ENCODE results near the gene FSIP1.

FSIP1 gene

GRCh38 chr15:39597751-39598185, 184.9 kb downstream of the FSIP1 start:
- H3K9me3 Mint-ChIP-seq = no peaks in the 10 kb centered on the region
- H3K36me3 Mint-ChIP-seq (ENCODE audit: low read depth) = peaks cover 3% of the 10 kb centered on the region
- H3K27me3 Mint-ChIP-seq (ENCODE audit: low read depth) = peaks cover 41% of the 10 kb centered on the region
- H3K4me1 Mint-ChIP-seq (ENCODE audit: low read depth) = peaks cover 4% of the 10 kb centered on the region
- H3K27ac Mint-ChIP-seq = no peak overlapping the region
- H3K4me3 Mint-ChIP-seq = no peak overlapping the region

- Mint-ChIP-seq H3K9me3 (no peaks in the 10 kb centered on the region), H3K36me3 (ENCODE audit: low read depth) (peaks cover 3% of the 10 kb centered on the region), H3K27me3 (ENCODE audit: low read depth) (peaks cover 41% of the 10 kb centered on the region), H3K4me1 (ENCODE audit: low read depth) (peaks cover 4% of the 10 kb centered on the region), H3K27ac (no peak overlapping the region), H3K4me3 (no peak overlapping the region)
These were observed 185.3 kb downstream of the FSIP1 start for GRCh38 chr15:39597336-39597735.

GRCh38 chr15:39596358-39597051, 186.1 kb downstream of the FSIP1 start:
- no peak overlapping the region for H3K4me3 Mint-ChIP-seq
- peaks cover 41% of the 10 kb centered on the region for H3K27me3 Mint-ChIP-seq (ENCODE audit: low read depth)
- no peaks in the 10 kb centered on the region for H3K9me3 Mint-ChIP-seq
- H3K36me3 Mint-ChIP-seq (ENCODE audit: low read depth) = peaks cover 3% of the 10 kb centered on the region
- H3K27ac Mint-ChIP-seq = no peak overlapping the region
- H3K4me1 Mint-ChIP-seq (ENCODE audit: low read depth) = peaks cover 4% of the 10 kb centered on the region

- Mint-ChIP-seq H3K9me3 (no peaks in the 10 kb centered on the region), H3K4me3 (no peak overlapping the region), H3K27me3 (ENCODE audit: low read depth) (peaks cover 35% of the 10 kb centered on the region), H3K4me1 (ENCODE audit: low read depth) (peaks cover 4% of the 10 kb centered on the region), H3K27ac (no peak overlapping the region), H3K36me3 (ENCODE audit: low read depth) (peaks cover 3% of the 10 kb centered on the region)
These were observed 187.1 kb downstream of the FSIP1 start for GRCh38 chr15:39595338-39596221.

GRCh38 chr15:39594446-39595337, 187.9 kb downstream of the FSIP1 start:
- Mint-ChIP-seq H3K9me3 (no peaks in the 10 kb centered on the region), H3K4me3 (no peak overlapping the region), H3K4me1 (ENCODE audit: low read depth) (peaks cover 4% of the 10 kb centered on the region), H3K27ac (no peak overlapping the region), H3K36me3 (ENCODE audit: low read depth) (peaks cover 3% of the 10 kb centered on the region), H3K27me3 (ENCODE audit: low read depth) (peaks cover 31% of the 10 kb centered on the region)

GRCh38 chr15:39593656-39594445, 188.8 kb downstream of the FSIP1 start:
- Mint-ChIP-seq H3K36me3 (ENCODE audit: low read depth) (peaks cover 3% of the 10 kb centered on the region), H3K4me3 (no peak overlapping the region), H3K27me3 (ENCODE audit: low read depth) (peaks cover 23% of the 10 kb centered on the region), H3K4me1 (ENCODE audit: low read depth) (peaks cover 4% of the 10 kb centered on the region), H3K9me3 (no peaks in the 10 kb centered on the region), H3K27ac (no peak overlapping the region)

- Mint-ChIP-seq H3K4me3 (no peak overlapping the region), H3K27ac (no peak overlapping the region), H3K9me3 (no peaks in the 10 kb centered on the region), H3K4me1 (ENCODE audit: low read depth) (peaks cover 4% of the 10 kb centered on the region), H3K27me3 (ENCODE audit: low read depth) (peaks cover 21% of the 10 kb centered on the region), H3K36me3 (ENCODE audit: low read depth) (peaks cover 3% of the 10 kb centered on the region)
These were observed 189.5 kb downstream of the FSIP1 start for GRCh38 chr15:39593071-39593655.

- Mint-ChIP-seq H3K4me1 (ENCODE audit: low read depth) (peaks cover 4% of the 10 kb centered on the region), H3K4me3 (no peak overlapping the region)
These were observed 190.1 kb downstream of the FSIP1 start for GRCh38 chr15:39592500-39592899.

GRCh38 chr15:39591896-39592315, 190.7 kb downstream of the FSIP1 start:
- H3K27ac Mint-ChIP-seq = no peak overlapping the region
- no peak overlapping the region for H3K4me3 Mint-ChIP-seq
- peaks cover 14% of the 10 kb centered on the region for H3K27me3 Mint-ChIP-seq (ENCODE audit: low read depth)
- H3K4me1 Mint-ChIP-seq (ENCODE audit: low read depth) = peaks cover 4% of the 10 kb centered on the region
- no peaks in the 10 kb centered on the region for H3K9me3 Mint-ChIP-seq
- H3K36me3 Mint-ChIP-seq (ENCODE audit: low read depth) = peaks cover 3% of the 10 kb centered on the region

More at GRCh38 chr15:39592500-39592899, 190.1 kb downstream of the FSIP1 start:
- peaks cover 3% of the 10 kb centered on the region for H3K36me3 Mint-ChIP-seq (ENCODE audit: low read depth)
- no peaks in the 10 kb centered on the region for H3K9me3 Mint-ChIP-seq
- H3K27me3 Mint-ChIP-seq (ENCODE audit: low read depth) = peaks cover 14% of the 10 kb centered on the region
- no peak overlapping the region for H3K27ac Mint-ChIP-seq

GRCh38 chr15:39591141-39591895, 191.3 kb downstream of the FSIP1 start:
- Mint-ChIP-seq H3K4me1 (ENCODE audit: low read depth) (peaks cover 4% of the 10 kb centered on the region), H3K27me3 (ENCODE audit: low read depth) (peaks cover 10% of the 10 kb centered on the region), H3K9me3 (no peaks in the 10 kb centered on the region), H3K27ac (no peak overlapping the region), H3K36me3 (ENCODE audit: low read depth) (peaks cover 3% of the 10 kb centered on the region), H3K4me3 (no peak overlapping the region)

GRCh38 chr15:39589815-39590644, 192.6 kb downstream of the FSIP1 start:
- Mint-ChIP-seq H3K4me3 (no peak overlapping the region), H3K36me3 (ENCODE audit: low read depth) (peaks cover 3% of the 10 kb centered on the region), H3K27ac (no peak overlapping the region), H3K9me3 (no peaks in the 10 kb centered on the region), H3K27me3 (ENCODE audit: low read depth) (peaks cover 10% of the 10 kb centered on the region), H3K4me1 (ENCODE audit: low read depth) (peaks cover 12% of the 10 kb centered on the region)

GRCh38 chr15:39589193-39589814, 193.3 kb downstream of the FSIP1 start:
- no peak overlapping the region for H3K27ac Mint-ChIP-seq
- no peak overlapping the region for H3K4me3 Mint-ChIP-seq
- peaks cover 13% of the 10 kb centered on the region for H3K4me1 Mint-ChIP-seq (ENCODE audit: low read depth)
- peaks cover 11% of the 10 kb centered on the region for H3K27me3 Mint-ChIP-seq (ENCODE audit: low read depth)
- H3K36me3 Mint-ChIP-seq (ENCODE audit: low read depth) = peaks cover 3% of the 10 kb centered on the region
- H3K9me3 Mint-ChIP-seq = no peaks in the 10 kb centered on the region
